ENCODE measurements around the gene NEU4. TPM values are rescaled to one million over a fixed set of nuclear protein-coding genes. Genes with fewer than 3 reads are reported as not detected.
"Not testable (repeated sequence)": the region's sequence is repeated elsewhere in the genome, so short reads cannot be mapped to it uniquely, and the experiment has no call there.

Gene NEU4
- total RNA-seq, 1 experiment from 2014 or later = not detected

DNA sequence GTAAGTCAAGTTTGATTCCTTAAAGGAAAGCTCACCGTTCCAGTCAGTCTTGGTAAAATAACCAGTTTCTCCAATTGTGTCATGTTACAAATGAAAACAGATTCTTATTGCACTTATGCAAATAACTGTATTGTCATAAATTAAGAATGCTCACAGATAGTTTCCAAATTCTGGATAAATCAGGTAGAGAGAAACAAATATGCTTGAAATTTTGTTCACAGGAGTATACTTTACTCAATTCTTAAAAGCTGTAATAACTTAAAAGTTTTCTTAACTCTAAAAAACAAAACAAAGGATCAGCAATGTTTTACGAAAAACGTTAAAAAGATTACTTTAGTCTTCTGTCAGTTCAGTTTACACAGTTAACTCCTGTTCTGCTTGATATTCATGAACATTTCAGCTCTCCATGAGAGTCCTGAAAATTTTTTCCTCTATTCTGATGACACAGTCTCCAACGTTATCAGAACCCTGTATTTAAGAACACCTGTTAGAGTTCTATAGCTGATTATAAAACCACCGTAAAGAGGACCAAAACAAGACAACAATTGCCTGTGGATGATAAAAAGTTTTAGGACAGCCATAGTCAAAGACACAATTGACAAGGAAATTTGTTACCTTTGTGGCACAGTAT lies 27.9 kb upstream of the NEU4 start:
- H3K9me3 ChIP-seq (replicated peaks) = no peaks in the 10 kb centered on the region
- H3K4me3 ChIP-seq = no peak overlapping the region
- H3K36me3 ChIP-seq = no peaks in the 10 kb centered on the region
- no peaks in the 10 kb centered on the region for H3K4me1 ChIP-seq (replicated peaks)
- H3K27me3 ChIP-seq (replicated peaks) = no peaks in the 10 kb centered on the region; the same call in 1 of the 2 replicates
- H3K27ac ChIP-seq = no peak overlapping the region
- DNase-seq (ENCODE audit: low read depth in 1 of 2, low spot score in 2 of 2) = no peak

DNA sequence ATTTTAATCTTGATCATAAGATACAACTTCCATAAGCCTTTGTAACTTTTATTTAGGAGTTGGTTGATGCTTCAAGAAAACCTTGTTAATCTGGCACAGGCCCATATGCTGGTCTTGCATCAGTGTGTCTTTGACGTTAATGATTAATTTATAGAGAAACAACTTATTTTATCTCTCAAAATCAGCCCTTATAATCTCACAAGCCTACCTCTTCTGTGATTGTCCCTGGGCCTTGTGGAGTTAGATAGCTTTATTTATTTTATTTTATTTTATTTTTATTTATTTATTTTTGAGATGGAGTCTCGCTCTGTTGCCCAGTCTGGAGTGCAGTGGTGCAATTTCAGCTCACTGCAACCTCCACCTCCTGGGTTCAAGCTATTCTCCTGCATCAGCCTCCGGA lies 26.9 kb upstream of the NEU4 start:
- DNase-seq (ENCODE audit: low read depth in 1 of 2, low spot score in 2 of 2); H3K27ac ChIP-seq; H3K36me3 ChIP-seq; H3K4me3 ChIP-seq; H3K9me3 ChIP-seq (replicated peaks); H3K27me3 ChIP-seq (replicated peaks); H3K4me1 ChIP-seq (replicated peaks): not testable (repeated sequence)

DNA sequence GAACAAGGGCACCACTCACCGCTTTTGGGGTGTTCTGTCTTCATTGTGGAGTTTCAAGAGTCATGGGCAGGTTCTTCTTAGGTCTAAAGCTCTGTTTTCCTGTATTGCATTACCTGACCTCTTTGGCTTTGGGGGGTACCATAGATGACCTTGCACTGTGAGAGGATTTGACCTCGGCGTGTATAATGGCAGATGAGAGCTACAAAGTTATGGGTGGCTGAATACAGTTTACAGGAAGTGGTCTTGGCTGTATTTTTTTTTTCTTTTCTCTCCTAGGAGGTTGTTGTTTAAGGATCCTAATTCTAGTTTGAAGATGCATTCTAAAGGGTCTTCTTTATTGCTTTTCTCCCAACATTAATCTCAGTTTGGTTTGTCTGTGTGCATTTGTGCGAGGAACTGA lies 20.9 kb upstream of the NEU4 start:
- Histone ChIP-seq H3K36me3 (no peaks in the 10 kb centered on the region), H3K27ac (no peak overlapping the region), H3K27me3 (replicated peaks) (no peaks in the 10 kb centered on the region; the same call in 1 of the 2 replicates), H3K4me1 (replicated peaks) (no peaks in the 10 kb centered on the region), H3K9me3 (replicated peaks) (no peaks in the 10 kb centered on the region), H3K4me3 (no peak overlapping the region)
- DNase-seq (ENCODE audit: low read depth in 1 of 2, low spot score in 2 of 2) = no peak

DNA sequence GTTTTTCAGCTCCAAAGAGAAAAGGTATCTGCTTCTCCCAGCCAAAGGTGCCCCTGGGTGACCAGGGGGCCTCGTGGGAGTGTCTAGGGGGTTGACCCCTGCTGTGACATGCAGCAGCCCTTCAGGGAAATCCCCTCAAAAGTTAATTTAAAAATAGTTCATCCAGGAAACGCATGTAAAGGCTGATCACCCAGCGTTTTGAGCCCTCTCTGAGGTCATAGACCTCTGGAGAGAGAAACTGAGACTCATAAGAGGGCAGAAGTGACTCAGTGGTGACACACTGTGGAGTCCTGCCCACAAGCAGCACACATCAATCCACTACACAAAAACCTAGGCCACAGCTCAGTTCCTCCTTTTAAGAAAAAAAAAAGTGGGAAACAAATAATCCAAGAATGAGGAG lies 20.4 kb upstream of the NEU4 start:
- Histone ChIP-seq H3K4me1 (replicated peaks) (no peaks in the 10 kb centered on the region), H3K36me3 (no peaks in the 10 kb centered on the region), H3K27me3 (replicated peaks) (no peaks in the 10 kb centered on the region; the same call in 1 of the 2 replicates), H3K9me3 (replicated peaks) (no peaks in the 10 kb centered on the region), H3K4me3 (no peak overlapping the region), H3K27ac (no peak overlapping the region)
- no peak for DNase-seq (ENCODE audit: low read depth in 1 of 2, low spot score in 2 of 2)

DNA sequence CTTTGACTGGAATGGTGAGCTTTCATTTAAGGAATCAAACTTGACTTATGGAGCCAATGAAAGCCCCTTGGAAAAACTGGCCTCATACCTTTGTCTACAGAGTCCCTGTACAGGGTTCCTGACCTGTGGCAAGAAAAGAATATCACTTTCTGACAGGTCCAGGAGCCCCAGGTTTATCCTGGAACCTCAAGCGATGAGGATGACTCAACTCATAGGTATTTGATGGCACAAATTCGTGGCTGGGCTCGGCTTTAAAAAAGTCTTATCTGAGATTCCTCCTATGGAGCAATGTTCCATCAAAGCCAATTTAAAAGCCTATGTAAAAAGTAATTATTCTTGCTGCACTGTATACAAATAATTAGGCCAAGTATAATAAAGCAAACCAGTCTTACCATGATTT lies 17.6 kb upstream of the NEU4 start:
- not testable (repeated sequence) for H3K36me3 ChIP-seq; H3K4me3 ChIP-seq; DNase-seq (ENCODE audit: low read depth in 1 of 2, low spot score in 2 of 2); H3K27me3 ChIP-seq (replicated peaks); H3K4me1 ChIP-seq (replicated peaks); H3K9me3 ChIP-seq (replicated peaks); H3K27ac ChIP-seq

DNA sequence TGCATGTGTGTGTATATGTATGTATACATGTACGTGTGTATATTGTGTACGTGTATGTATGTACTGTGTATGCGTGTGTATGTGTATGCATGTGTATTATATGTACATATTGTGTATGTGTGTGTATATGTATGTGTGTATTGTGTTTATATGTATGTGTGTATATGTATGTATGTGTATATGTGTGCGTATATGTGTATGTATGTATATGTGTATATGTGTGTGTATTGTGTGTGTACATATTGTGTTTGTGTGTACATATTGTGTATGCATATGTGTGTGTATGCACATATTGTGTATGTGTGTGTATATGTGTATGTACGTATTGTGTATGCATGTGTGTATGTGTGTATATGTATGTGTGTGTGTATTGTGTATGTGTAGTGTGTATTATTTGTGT lies 15.6 kb upstream of the NEU4 start:
- Histone ChIP-seq H3K27me3 (replicated peaks) (no peaks in the 10 kb centered on the region; the same call in 1 of the 2 replicates), H3K4me3 (no peak overlapping the region), H3K9me3 (replicated peaks) (no peaks in the 10 kb centered on the region), H3K36me3 (no peaks in the 10 kb centered on the region), H3K4me1 (replicated peaks) (no peaks in the 10 kb centered on the region), H3K27ac (no peak overlapping the region)
- no peak for DNase-seq (ENCODE audit: low read depth in 1 of 2, low spot score in 2 of 2)

DNA sequence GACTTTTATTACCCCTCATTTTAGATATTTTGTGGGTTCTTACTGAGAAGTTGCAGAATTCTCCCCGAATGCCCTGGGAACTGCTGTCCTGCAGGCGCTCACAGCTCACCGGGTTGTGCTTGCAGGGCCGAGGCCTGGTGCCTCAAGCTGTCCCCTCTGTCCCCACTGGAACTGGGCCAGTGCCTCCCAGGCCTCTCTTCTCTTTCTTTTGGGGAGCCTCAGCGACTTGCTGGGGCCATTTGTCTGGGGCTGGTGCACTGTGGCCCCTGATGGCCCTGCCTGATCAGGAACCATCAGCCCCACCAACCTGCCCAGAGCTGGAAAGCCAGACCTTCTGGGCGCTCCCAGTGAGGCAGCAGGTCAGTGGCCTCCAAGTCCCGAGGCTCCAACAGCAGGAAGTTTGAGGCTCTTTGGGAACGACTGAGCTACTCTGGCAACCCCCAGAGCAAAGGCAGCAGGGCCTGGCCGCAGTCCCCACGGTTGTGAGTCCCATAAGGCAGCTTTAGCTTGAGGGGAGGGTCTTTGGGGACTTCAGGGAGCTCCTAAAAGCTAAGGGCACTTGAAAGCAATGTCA lies 14.7 kb upstream of the NEU4 start:
- Histone ChIP-seq H3K4me3 (no peak overlapping the region), H3K27me3 (replicated peaks) (no peaks in the 10 kb centered on the region; the same call in 1 of the 2 replicates), H3K9me3 (replicated peaks) (no peaks in the 10 kb centered on the region), H3K27ac (no peak overlapping the region), H3K36me3 (no peaks in the 10 kb centered on the region), H3K4me1 (replicated peaks) (no peaks in the 10 kb centered on the region)
- DNase-seq (ENCODE audit: low read depth in 1 of 2, low spot score in 2 of 2) = peak in 1 of 2 experiments; percentile 35

DNA sequence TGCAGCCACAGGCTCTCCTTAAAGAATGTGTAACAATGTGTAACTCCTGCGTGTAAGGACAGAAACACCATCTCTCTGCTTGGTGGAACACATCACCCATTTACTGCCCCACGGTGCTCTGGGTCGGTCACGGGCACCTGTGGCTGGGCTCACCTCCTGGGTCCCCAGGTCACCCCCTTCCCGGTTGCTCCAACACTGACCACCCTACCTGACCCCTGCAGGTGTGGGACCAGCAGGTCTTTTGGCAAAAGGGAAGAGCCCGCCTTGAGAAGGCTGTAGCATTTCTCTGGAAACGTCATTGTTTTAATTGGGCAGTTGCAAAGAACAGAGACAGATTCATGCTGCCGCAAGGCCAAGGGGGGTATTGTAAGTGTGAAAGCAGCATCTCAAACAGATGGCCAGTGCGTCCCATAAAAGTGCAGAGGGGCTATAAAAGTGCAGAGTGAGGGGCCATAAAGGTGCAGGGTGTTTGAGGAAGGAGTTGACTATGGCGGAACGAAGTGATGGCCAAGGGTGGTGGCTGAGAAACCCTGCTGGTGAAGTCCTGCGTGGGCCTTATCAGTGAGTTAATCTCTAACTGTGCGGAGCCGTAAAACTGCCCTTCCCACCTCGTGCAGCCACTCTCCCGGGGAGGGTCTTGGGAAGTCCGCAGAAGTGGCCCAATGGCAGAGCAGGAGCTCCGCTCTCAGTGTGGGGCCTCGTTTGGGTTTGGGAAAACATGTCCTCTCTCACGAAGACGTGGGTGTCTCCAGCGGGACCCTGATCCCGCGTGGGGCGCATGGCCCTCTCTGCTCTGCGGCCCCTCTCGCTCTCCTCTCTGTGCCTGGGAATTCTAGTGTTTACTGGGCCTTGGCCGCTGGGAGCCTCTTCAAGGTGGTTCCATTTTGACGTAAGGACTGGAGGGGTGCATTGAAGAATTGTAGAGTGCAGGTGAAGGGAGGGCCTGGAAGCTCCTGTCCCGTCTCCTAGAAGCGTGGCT lies 13.7 kb upstream of the NEU4 start:
- Histone ChIP-seq H3K4me3 (no peak overlapping the region), H3K9me3 (replicated peaks) (no peaks in the 10 kb centered on the region), H3K36me3 (no peaks in the 10 kb centered on the region), H3K4me1 (replicated peaks) (no peaks in the 10 kb centered on the region), H3K27ac (no peak overlapping the region), H3K27me3 (replicated peaks) (no peaks in the 10 kb centered on the region; the same call in 1 of the 2 replicates)
- no peak for DNase-seq (ENCODE audit: low read depth in 1 of 2, low spot score in 2 of 2)

DNA sequence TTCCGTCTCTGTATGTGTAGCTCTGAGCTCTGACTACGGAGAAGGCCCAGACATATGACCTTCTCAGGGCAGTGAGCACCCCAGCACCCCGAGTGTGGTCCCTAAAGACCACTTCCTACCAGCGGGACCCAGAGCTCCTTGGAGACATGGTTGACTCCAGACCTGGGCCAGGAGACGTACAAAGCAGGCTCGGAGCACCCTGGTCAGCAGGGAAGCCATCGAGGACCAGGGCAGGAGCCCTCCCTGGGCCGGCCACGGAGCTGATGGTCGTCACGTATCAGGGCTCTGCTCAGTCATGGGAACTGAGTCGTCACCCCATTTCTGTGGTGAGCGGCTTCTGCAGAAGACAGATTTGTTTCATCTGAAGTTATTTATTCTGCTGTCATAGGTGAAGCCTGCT lies 12.8 kb upstream of the NEU4 start:
- no peak for DNase-seq (ENCODE audit: low read depth in 1 of 2, low spot score in 2 of 2)
- H3K27me3 ChIP-seq (replicated peaks) = no peaks in the 10 kb centered on the region; the same call in 1 of the 2 replicates
- no peaks in the 10 kb centered on the region for H3K4me1 ChIP-seq (replicated peaks)
- H3K36me3 ChIP-seq = no peaks in the 10 kb centered on the region
- no peaks in the 10 kb centered on the region for H3K9me3 ChIP-seq (replicated peaks)
- no peak overlapping the region for H3K27ac ChIP-seq
- H3K4me3 ChIP-seq = no peak overlapping the region

DNA sequence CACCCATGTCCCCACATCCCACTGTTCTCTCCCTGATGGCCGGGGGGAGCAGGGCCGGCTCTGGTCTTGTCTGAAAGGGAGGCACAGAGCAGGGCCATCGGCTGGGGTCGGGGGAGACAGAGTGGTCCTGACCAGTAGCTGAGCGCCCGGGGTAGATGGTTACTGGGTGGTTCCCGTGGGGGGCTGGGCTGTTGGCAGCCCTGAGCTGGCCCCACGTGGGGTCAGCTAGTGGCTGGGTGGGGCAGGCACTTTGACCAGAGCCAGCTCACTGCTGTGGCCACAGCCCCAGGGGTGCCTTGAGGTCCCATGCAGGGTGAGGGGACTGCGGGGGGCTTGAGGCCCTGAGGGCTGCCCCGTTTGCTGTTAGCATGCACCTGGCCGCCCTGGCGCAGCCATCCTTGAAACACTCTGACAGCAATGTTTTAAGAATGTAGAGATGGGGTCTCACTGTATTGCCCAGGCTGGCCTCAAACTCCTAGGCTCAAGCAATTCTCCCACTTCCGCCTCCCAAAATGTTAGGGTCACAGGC lies 12.3 kb upstream of the NEU4 start:
- H3K36me3 ChIP-seq = no peaks in the 10 kb centered on the region
- DNase-seq (ENCODE audit: low read depth in 1 of 2, low spot score in 2 of 2) = peak in 1 of 2 experiments; percentile 38
- no peaks in the 10 kb centered on the region for H3K9me3 ChIP-seq (replicated peaks)
- H3K27me3 ChIP-seq (replicated peaks) = no peaks in the 10 kb centered on the region; the same call in 1 of the 2 replicates
- H3K4me1 ChIP-seq (replicated peaks) = no peaks in the 10 kb centered on the region
- H3K4me3 ChIP-seq = no peak overlapping the region
- no peak overlapping the region for H3K27ac ChIP-seq

DNA sequence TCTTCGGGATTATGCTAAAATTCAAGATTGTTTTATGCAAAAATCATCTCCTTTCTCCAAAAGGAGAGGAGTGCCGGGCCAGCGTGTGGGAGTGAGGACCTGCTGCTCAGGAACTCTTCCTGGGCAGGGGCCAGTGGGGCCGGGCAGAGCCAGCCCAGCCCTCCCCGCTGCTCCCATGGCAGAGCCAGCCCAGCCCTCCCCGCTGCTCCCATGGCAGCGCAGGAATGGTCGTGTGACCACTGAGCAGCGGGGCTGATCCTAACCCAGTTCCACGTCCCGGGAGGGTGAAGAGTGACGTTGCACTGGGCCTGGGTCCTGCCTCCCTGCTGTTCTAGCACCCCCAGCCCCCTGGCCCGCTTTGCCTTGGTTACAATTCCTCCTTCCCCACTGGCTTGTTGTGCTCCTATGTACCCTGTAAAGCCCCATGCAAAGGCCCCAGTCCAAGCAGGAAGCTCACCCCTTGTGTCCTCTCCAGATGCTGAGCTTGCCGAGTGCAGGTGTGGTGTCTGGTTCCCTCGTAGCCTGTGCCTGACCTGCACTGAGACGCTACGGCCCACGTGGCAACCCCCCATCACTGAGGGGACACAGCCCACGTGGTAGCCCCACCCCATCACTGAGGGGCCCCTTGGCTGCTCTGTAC lies 11.4 kb upstream of the NEU4 start:
- H3K27ac ChIP-seq = no peak overlapping the region
- H3K4me3 ChIP-seq = no peak overlapping the region

DNA sequence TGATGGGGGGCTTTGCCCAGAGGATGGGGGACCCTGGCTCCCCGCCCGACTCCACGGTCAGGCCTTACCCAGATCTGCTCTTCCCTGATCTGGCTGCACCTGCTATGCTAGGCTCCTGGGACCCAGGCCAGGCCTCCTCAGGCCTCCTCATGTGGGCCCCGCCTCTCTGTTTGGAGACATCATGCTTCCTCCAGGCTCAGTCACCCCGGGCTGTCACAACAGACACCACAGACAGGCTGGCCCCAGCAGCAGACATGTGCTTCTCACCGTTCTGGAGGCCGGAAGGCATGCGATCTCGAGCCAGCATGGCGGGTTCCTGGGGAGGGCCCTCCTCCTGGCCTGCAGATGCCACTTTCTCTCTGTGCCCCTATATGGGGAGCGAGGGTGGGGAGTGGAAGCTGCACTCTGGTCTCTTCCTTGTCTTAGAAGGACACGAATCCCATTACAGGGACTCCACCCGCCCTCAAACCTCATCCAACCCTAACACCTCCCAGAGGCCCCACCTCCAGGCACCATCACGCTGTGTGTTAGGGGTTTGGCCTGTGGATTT lies 10.8 kb upstream of the NEU4 start:
- H3K4me3 ChIP-seq = no peak overlapping the region
- H3K27ac ChIP-seq = no peak overlapping the region
- DNase-seq (ENCODE audit: low read depth in 1 of 2, low spot score in 2 of 2) = no peak
- no peaks in the 10 kb centered on the region for H3K36me3 ChIP-seq
- peaks cover 9% of the 10 kb centered on the region for H3K27me3 ChIP-seq (replicated peaks)
- no peaks in the 10 kb centered on the region for H3K9me3 ChIP-seq (replicated peaks)
- H3K4me1 ChIP-seq (replicated peaks) = peaks cover 3% of the 10 kb centered on the region

More for the DNA sequence above, 11.4 kb upstream of the NEU4 start:
- peak in 1 of 2 experiments; percentile 39 for DNase-seq (ENCODE audit: low read depth in 1 of 2, low spot score in 2 of 2)
- Histone ChIP-seq H3K36me3 (no peaks in the 10 kb centered on the region), H3K4me1 (replicated peaks) (no peaks in the 10 kb centered on the region), H3K27me3 (replicated peaks) (peaks cover 3% of the 10 kb centered on the region; the same call in 1 of the 2 replicates), H3K9me3 (replicated peaks) (no peaks in the 10 kb centered on the region)

All from SJSA1 (cell line).